ENCODE data around the gene RGS3.

The RGS3 gene

DNA sequence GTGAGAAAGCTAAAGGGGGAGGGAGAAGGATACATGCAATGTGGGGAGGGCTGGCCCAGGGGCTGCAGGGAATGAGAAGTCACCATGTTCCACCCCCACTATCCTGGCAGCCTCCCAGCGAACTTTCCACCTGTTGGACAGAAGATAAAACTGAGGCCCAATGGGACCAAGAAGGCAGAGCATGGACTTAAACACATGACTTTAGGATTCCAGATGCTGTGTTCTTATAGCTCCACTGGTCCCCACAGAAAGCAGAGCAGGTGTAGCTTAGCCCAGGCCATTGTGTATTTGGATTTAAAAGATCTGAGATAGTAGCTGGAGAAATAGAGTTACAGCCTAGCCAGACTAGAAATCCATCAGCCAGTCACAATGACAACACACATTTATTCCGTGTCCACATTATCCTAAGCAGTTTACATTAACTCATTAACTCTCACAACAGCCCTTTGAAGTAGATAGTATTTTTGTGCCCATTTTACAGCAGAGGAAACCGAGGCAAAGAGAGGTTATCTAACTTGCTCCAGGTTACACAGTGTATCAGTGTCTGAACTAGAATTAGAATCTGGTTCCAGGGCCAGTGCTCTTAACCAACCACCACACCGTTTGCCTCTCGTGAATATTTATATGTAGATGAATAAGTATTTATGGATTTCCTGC is 121.0 kb downstream of the RGS3 start:
- peaks cover 36% of the 10 kb centered on the region for H3K4me1 ChIP-seq (ENCODE audit: insufficient read depth, low read length, severe bottlenecking)
- peaks cover 10% of the 10 kb centered on the region for H3K36me3 ChIP-seq (ENCODE audit: insufficient read depth, low read length)
- no peak overlapping the region for H3K4me3 ChIP-seq (ENCODE audit: low read depth, low read length, poor library complexity, severe bottlenecking)
- H3K9me3 ChIP-seq (ENCODE audit: low read length) = no peaks in the 10 kb centered on the region
- no peak overlapping the region for H3K4me2 ChIP-seq (ENCODE audit: low read length)
- H3F3A ChIP-seq (ENCODE audit: insufficient read depth, low read length) = no peaks in the 10 kb centered on the region
- H2AFZ ChIP-seq (ENCODE audit: low read length) = no peak overlapping the region
- H3K27ac ChIP-seq (ENCODE audit: low read depth, low read length, poor library complexity, severe bottlenecking) = no peak overlapping the region
- H3K9ac ChIP-seq (ENCODE audit: low read length) = no peak overlapping the region
- H3K9me2 ChIP-seq (ENCODE audit: low read depth, low read length) = no peaks in the 10 kb centered on the region
- no peaks in the 10 kb centered on the region for H3K79me2 ChIP-seq (ENCODE audit: insufficient read depth, low read length)
- H3K27me3 ChIP-seq (ENCODE audit: insufficient read depth, low read length) = no peaks in the 10 kb centered on the region
- H4K20me1 ChIP-seq (ENCODE audit: insufficient read depth, low read length) = no peaks in the 10 kb centered on the region
- TF ChIP-seq EZH2 (IDR thresholded peaks at IDR 0.05; ENCODE audit: borderline replicate concordance, low read length) (no peak), CTCF (IDR thresholded peaks at IDR 0.05; ENCODE audit: low read length) (no peak)

DNA sequence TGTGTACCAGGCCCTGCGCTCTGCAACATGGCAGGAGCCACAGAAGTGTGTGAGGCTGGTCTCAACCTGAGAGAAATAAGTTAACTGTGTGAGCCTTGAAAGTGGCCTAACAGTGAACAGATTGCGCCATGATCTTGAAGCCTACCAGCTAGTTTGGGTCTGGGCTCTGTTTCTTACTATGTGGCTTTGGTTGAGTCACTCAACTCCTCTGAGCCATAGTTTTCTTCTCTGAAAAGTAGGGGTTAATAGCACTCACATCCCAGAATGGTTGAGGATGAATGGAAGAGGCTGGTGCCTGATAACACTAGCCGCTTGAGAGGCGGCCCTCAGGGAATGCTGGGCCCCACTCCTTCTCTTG is 121.5 kb downstream of the RGS3 start:
- no peaks in the 10 kb centered on the region for H3F3A ChIP-seq (ENCODE audit: insufficient read depth, low read length)
- H3K27ac ChIP-seq (ENCODE audit: low read depth, low read length, poor library complexity, severe bottlenecking) = no peak overlapping the region
- no peak overlapping the region for H2AFZ ChIP-seq (ENCODE audit: low read length)
- TF ChIP-seq EZH2 (IDR thresholded peaks at IDR 0.05; ENCODE audit: borderline replicate concordance, low read length) (no peak), CTCF (IDR thresholded peaks at IDR 0.05; ENCODE audit: low read length) (no peak)
- no peak overlapping the region for H3K9ac ChIP-seq (ENCODE audit: low read length)
- no peak overlapping the region for H3K4me3 ChIP-seq (ENCODE audit: low read depth, low read length, poor library complexity, severe bottlenecking)
- no peaks in the 10 kb centered on the region for H3K79me2 ChIP-seq (ENCODE audit: insufficient read depth, low read length)
- no peaks in the 10 kb centered on the region for H3K27me3 ChIP-seq (ENCODE audit: insufficient read depth, low read length)
- no peaks in the 10 kb centered on the region for H4K20me1 ChIP-seq (ENCODE audit: insufficient read depth, low read length)
- no peak overlapping the region for H3K4me2 ChIP-seq (ENCODE audit: low read length)
- H3K9me3 ChIP-seq (ENCODE audit: low read length) = no peaks in the 10 kb centered on the region
- H3K36me3 ChIP-seq (ENCODE audit: insufficient read depth, low read length) = peaks cover 10% of the 10 kb centered on the region
- no peaks in the 10 kb centered on the region for H3K9me2 ChIP-seq (ENCODE audit: low read depth, low read length)
- H3K4me1 ChIP-seq (ENCODE audit: insufficient read depth, low read length, severe bottlenecking) = peaks cover 31% of the 10 kb centered on the region

- Histone ChIP-seq H3K9ac (ENCODE audit: low read length) (no peak overlapping the region), H3K79me2 (ENCODE audit: insufficient read depth, low read length) (no peaks in the 10 kb centered on the region), H3K36me3 (ENCODE audit: insufficient read depth, low read length) (peaks cover 10% of the 10 kb centered on the region), H3F3A (ENCODE audit: insufficient read depth, low read length) (no peaks in the 10 kb centered on the region), H3K4me1 (ENCODE audit: insufficient read depth, low read length, severe bottlenecking) (peaks cover 26% of the 10 kb centered on the region), H3K9me2 (ENCODE audit: low read depth, low read length) (no peaks in the 10 kb centered on the region), H3K27ac (ENCODE audit: low read depth, low read length, poor library complexity, severe bottlenecking) (no peak overlapping the region), H3K9me3 (ENCODE audit: low read length) (no peaks in the 10 kb centered on the region), H4K20me1 (ENCODE audit: insufficient read depth, low read length) (no peaks in the 10 kb centered on the region), H2AFZ (ENCODE audit: low read length) (no peak overlapping the region), H3K4me2 (ENCODE audit: low read length) (no peak overlapping the region), H3K27me3 (ENCODE audit: insufficient read depth, low read length) (no peaks in the 10 kb centered on the region), H3K4me3 (ENCODE audit: low read depth, low read length, poor library complexity, severe bottlenecking) (no peak overlapping the region)
- TF ChIP-seq CTCF (IDR thresholded peaks at IDR 0.05; ENCODE audit: low read length) (no peak), EZH2 (IDR thresholded peaks at IDR 0.05; ENCODE audit: borderline replicate concordance, low read length) (no peak)
Observed at GRCh38 chr9:113585555-113585954, 122.0 kb downstream of the RGS3 start.
